Measurements from ENCODE around the gene MATK. TPM values are rescaled to one million over a fixed set of nuclear protein-coding genes. Genes with fewer than 3 reads are reported as not detected.

MATK gene
- total and polyA plus RNA-seq, 2 donors (not counting 1 experiment from before 2014, with no cell fraction given) = 1.3 to 8.2 TPM

DNA sequence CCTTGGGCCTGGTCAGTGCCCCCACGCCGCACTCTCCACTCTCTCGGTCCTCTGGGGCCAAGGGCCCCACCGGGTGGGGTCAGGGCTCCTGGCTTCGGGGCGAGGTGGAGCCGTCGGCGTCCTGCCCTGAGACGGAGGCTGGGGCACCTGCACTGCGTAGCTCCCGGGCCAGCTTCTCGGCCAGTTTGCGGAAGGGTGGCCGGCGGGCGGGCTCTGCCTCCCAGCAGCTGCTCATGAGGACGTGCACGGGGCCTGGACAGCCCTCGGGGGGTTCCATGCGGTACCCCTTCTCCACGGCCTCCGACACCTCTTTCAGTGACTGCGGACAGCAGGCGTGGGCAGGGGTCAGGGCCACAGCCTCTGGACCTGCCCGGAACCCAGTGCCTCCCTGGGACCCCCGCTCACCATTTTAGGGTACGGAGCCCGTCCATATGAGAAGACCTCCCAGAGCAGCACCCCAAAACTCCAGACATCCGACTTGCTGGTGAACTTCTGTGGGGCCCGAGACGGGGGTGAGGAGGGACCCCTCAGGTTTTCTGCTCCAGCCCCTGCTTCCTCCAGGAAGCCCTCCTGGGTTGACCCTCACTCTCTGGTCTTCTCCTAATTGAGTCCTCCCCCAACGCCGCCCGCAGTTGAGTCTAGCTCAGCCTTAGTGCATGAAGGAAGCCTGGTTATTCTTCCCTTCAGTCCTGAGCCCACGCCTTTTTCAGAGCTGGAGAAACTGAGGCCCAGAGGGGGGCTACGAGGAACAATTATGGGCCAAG, 7.9 kb downstream of the MATK start:
- WGBS (ENCODE audit: insufficient coverage) = 97% methylated on average over 37 of the region's 37 CpGs
- no peak for TF ChIP-seq EZH2 (IDR thresholded peaks at IDR 0.05; ENCODE audit: borderline replicate concordance, insufficient read depth, low read depth, low read length, poor library complexity, severe bottlenecking)
- intact Hi-C loops (cut with micrococcal nuclease) = no loop called here
- no peak overlapping the region for H3K4me2 ChIP-seq (replicated peaks; ENCODE audit: low read depth, low read length, poor library complexity, severe bottlenecking)
- no peaks in the 10 kb centered on the region for H3K4me1 ChIP-seq (ENCODE audit: control insufficient read depth in 2 of 2, insufficient read depth in 2 of 2, low read length in 2 of 2)
- no peaks in the 10 kb centered on the region for H3K36me3 ChIP-seq (replicated peaks in 1 of 2; ENCODE audit: control extremely low read depth in 1 of 2, control insufficient read depth in 1 of 2, extremely low read depth in 1 of 2, insufficient read depth in 2 of 2, low read length in 1 of 2)
- ChIA-PET CTCF (no interaction called here), POLR2A (no interaction called here)
- no peak overlapping the region for H2AFZ ChIP-seq (ENCODE audit: insufficient read depth, low read depth, low read length, poor library complexity, severe bottlenecking)
- no peaks in the 10 kb centered on the region for H4K20me1 ChIP-seq (ENCODE audit: control insufficient read depth, insufficient read depth, low read length, poor library complexity, severe bottlenecking)
- Mint-ChIP-seq H3K4me1 (peaks cover 3% of the 10 kb centered on the region), H3K27ac (no peak overlapping the region), H3K9me3 (ENCODE audit: insufficient read depth) (peaks cover 12% of the 10 kb centered on the region), H3K4me3 (no peak overlapping the region), H3K27me3 (no peaks in the 10 kb centered on the region)
- peaks cover 0 to 31% (median 21%) of the 10 kb centered on the region in 3 donors for H3K9me3 ChIP-seq (ENCODE audit: control extremely low read depth in 1 of 3, control insufficient read depth in 2 of 3, insufficient read depth in 1 of 3, low read length in 2 of 3)
- no peaks in the 10 kb centered on the region for H3K27me3 ChIP-seq (replicated peaks in 1 of 4; ENCODE audit: control extremely low read depth in 1 of 4, control insufficient read depth in 3 of 4, insufficient read depth in 4 of 4, low read length in 3 of 4)
- DNase-seq (no peak), ATAC-seq (ENCODE audit: low read depth) (no peak)
- H3K9ac ChIP-seq (ENCODE audit: low read length) = no peak overlapping the region
- no peak overlapping the region for H3K27ac ChIP-seq (ENCODE audit: low read length in 2 of 2)
- H3K79me2 ChIP-seq (ENCODE audit: control insufficient read depth, insufficient read depth, low read length) = no peaks in the 10 kb centered on the region
- H3K4me3 ChIP-seq (ENCODE audit: control extremely low read depth in 1 of 5, extremely low read depth in 1 of 5, insufficient read depth in 1 of 5, low read depth in 2 of 5, low read length in 4 of 5) = no peak overlapping the region

DNA sequence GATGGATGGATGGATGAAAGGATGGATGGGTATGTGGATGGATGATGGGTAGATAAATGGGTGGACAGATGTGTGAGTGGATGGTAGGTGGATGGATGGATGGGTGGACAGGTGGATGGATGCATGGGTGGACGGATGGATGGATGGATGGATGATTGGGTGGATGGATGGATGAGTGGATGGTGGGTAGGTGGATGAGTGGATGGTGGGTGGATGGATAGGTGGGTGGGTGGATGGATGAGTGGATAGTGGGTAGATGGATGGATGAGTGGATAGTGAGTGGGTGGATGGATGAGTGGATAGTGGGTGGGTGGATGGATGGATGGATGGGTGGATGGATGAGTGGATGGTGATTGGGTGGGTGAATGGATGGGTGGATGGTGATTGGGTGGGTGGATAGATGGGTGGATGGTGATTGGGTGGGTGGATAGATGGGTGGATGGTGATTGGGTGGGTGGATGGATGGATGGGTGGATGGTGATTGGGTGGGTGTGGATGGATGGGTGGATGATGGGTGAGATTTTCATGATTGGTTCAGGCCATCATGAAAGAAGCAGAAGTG, 9.6 kb downstream of the MATK start:
- WGBS (ENCODE audit: insufficient coverage) = 91% methylated on average over 1 of the region's 1 CpG
- H4K20me1 ChIP-seq (ENCODE audit: control insufficient read depth, insufficient read depth, low read length, poor library complexity, severe bottlenecking) = no peaks in the 10 kb centered on the region
- DNase-seq (no peak), ATAC-seq (ENCODE audit: low read depth) (no peak)
- intact Hi-C loops (cut with micrococcal nuclease) = no loop called here
- POLR2A ChIA-PET = no interaction called here
- H3K27me3 Mint-ChIP-seq = no peaks in the 10 kb centered on the region
- H3K4me3 Mint-ChIP-seq = no peak overlapping the region
- H3K9me3 Mint-ChIP-seq (ENCODE audit: insufficient read depth) = peaks cover 7% of the 10 kb centered on the region
- CTCF ChIA-PET = no interaction called here
- H2AFZ ChIP-seq (ENCODE audit: insufficient read depth, low read depth, low read length, poor library complexity, severe bottlenecking) = no peak overlapping the region
- no peak overlapping the region for H3K27ac Mint-ChIP-seq
- H3K4me2 ChIP-seq (replicated peaks; ENCODE audit: low read depth, low read length, poor library complexity, severe bottlenecking) = no peak overlapping the region
- H3K4me1 ChIP-seq (ENCODE audit: control insufficient read depth in 2 of 2, insufficient read depth in 2 of 2, low read length in 2 of 2) = no peaks in the 10 kb centered on the region
- H3K9ac ChIP-seq (ENCODE audit: low read length) = no peak overlapping the region
- H3K79me2 ChIP-seq (ENCODE audit: control insufficient read depth, insufficient read depth, low read length) = no peaks in the 10 kb centered on the region
- no peak overlapping the region for H3K4me3 ChIP-seq (ENCODE audit: control extremely low read depth in 1 of 5, extremely low read depth in 1 of 5, insufficient read depth in 1 of 5, low read depth in 2 of 5, low read length in 4 of 5)
- TF ChIP-seq EZH2 (IDR thresholded peaks at IDR 0.05; ENCODE audit: borderline replicate concordance, insufficient read depth, low read depth, low read length, poor library complexity, severe bottlenecking) = no peak
- TF ChIP-seq, protein P1, sequence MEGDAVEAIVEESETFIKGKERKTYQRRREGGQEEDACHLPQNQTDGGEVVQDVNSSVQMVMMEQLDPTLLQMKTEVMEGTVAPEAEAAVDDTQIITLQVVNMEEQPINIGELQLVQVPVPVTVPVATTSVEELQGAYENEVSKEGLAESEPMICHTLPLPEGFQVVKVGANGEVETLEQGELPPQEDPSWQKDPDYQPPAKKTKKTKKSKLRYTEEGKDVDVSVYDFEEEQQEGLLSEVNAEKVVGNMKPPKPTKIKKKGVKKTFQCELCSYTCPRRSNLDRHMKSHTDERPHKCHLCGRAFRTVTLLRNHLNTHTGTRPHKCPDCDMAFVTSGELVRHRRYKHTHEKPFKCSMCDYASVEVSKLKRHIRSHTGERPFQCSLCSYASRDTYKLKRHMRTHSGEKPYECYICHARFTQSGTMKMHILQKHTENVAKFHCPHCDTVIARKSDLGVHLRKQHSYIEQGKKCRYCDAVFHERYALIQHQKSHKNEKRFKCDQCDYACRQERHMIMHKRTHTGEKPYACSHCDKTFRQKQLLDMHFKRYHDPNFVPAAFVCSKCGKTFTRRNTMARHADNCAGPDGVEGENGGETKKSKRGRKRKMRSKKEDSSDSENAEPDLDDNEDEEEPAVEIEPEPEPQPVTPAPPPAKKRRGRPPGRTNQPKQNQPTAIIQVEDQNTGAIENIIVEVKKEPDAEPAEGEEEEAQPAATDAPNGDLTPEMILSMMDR (IDR thresholded peaks at IDR 0.05) = no peak
- H3K36me3 ChIP-seq (replicated peaks in 1 of 2; ENCODE audit: control extremely low read depth in 1 of 2, control insufficient read depth in 1 of 2, extremely low read depth in 1 of 2, insufficient read depth in 2 of 2, low read length in 1 of 2) = no peaks in the 10 kb centered on the region
- no peak overlapping the region for H3K27ac ChIP-seq (ENCODE audit: low read length in 2 of 2)
- H3K27me3 ChIP-seq (replicated peaks in 1 of 4; ENCODE audit: control extremely low read depth in 1 of 4, control insufficient read depth in 3 of 4, insufficient read depth in 4 of 4, low read length in 3 of 4) = no peaks in the 10 kb centered on the region
- peaks cover 0 to 16% (median 10%) of the 10 kb centered on the region in 3 donors for H3K9me3 ChIP-seq (ENCODE audit: control extremely low read depth in 1 of 3, control insufficient read depth in 2 of 3, insufficient read depth in 1 of 3, low read length in 2 of 3)
- no peaks in the 10 kb centered on the region for H3K4me1 Mint-ChIP-seq

Data from B cell (primary cell).